Measurements from ENCODE around the gene CDH23. TPM values are rescaled to one million over a fixed set of nuclear protein-coding genes. Genes with fewer than 3 reads are reported as not detected.

The CDH23 gene
- total and polyA plus RNA-seq, 9 of the 15 experiments (the other 6 are each of a cell fraction or from before 2014, with no cell fraction given), result 0.18 to 1.2 (median 0.47) TPM

GRCh38 chr10:71547876-71548846 is 151.4 kb downstream of the CDH23 start (continued):
- TF ChIP-seq CHD4 (IDR thresholded peaks at IDR 0.05; ENCODE audit: insufficient read depth, insufficient replicate concordance, low read depth, low read length, poor library complexity, severe bottlenecking), result peak; percentile 87
- TF ChIP-seq KDM1A (IDR thresholded peaks at IDR 0.05), result no peak; a peak in 1 of 4 replicates
- TF ChIP-seq ZNF239 (CRISPR knock-in tag; IDR thresholded peaks at IDR 0.05), result no peak

GRCh38 chr10:71549766-71550533 is 153.2 kb downstream of the CDH23 start:
- H3K4me1 ChIP-seq (replicated peaks in 1 of 2; ENCODE audit: control insufficient read depth in 2 of 2, insufficient read depth in 2 of 2, low read length in 2 of 2), result peaks cover 10 to 18% of the 10 kb centered on the region in 2 experiments; a peak in 4 of 5 replicates
- H4K20me1 ChIP-seq (replicated peaks; ENCODE audit: control insufficient read depth, insufficient read depth, low read length), result no peaks in the 10 kb centered on the region
- H2AFZ ChIP-seq (ENCODE audit: low read depth, low read length), result no peak overlapping the region
- H3K4me2 ChIP-seq (ENCODE audit: insufficient read depth, low read length), result no peak overlapping the region
- peaks cover 11 to 17% of the 10 kb centered on the region in 2 experiments for H3K27me3 ChIP-seq (ENCODE audit: control insufficient read depth in 2 of 2, insufficient read depth in 2 of 2, low read length in 2 of 2)
- 30% methylated on average over 11 of the region's 11 CpGs for WGBS (ENCODE audit: insufficient coverage, low coverage, missing lambda C conversion rate)
- intact Hi-C loops (cut with micrococcal nuclease) (no loop called here), in situ Hi-C loops (cut with MboI) (no loop called here)
- FAIRE-seq (no peak), DNase-seq (ENCODE audit: extremely low read depth in 1 of 4, low spot score in 3 of 4) (peak in 1 of 4 experiments; percentile 41), ATAC-seq (no peak)
- H3K79me2 ChIP-seq (ENCODE audit: control insufficient read depth, insufficient read depth, low read length), result no peaks in the 10 kb centered on the region
- H3K27ac ChIP-seq (ENCODE audit: extremely low read depth, low read depth, low read length), result no peak overlapping the region
- H3K9me3 ChIP-seq (replicated peaks; ENCODE audit: control insufficient read depth, insufficient read depth, low read depth, low read length), result no peaks in the 10 kb centered on the region
- TF ChIP-seq NFIX (CRISPR knock-in tag; IDR thresholded peaks at IDR 0.05; ENCODE audit: low read depth), result no peak
- peak; percentile 22; the same call in 1 of the 2 replicates for TF ChIP-seq ESRRA (IDR thresholded peaks at IDR 0.05; ENCODE audit: borderline replicate concordance, low read depth)
- TF ChIP-seq ZNF583 (CRISPR knock-in tag; IDR thresholded peaks at IDR 0.05), result no peak
- TF ChIP-seq LEF1 (IDR thresholded peaks at IDR 0.05), result no peak
- no peak overlapping the region; a peak in 1 of 4 replicates for H3K9ac ChIP-seq (ENCODE audit: insufficient read depth in 1 of 2, low read depth in 2 of 2, low read length in 2 of 2)
- POLR2A ChIA-PET, result interaction anchor here (0.6 to 1.7 kb wide), 5 partner anchors 15 to 343 kb away, joined by 3 to 6 read pairs (median 3); no protein-coding TSS in a partner anchor
- no TSS peak for BruUV-seq (replicated peaks)
- no peaks in the 10 kb centered on the region for H3K36me3 ChIP-seq (ENCODE audit: control insufficient read depth, insufficient read depth, low read length)
- CTCF ChIA-PET (ENCODE audit: low intra/inter-chr PET ratio), result no interaction called here
- H3K4me3 ChIP-seq, result no peak overlapping the region
- no peaks in the 10 kb centered on the region for H3K9me1 ChIP-seq (ENCODE audit: control insufficient read depth, insufficient read depth, low read length)
